K562 (cell line): ENCODE data around the gene PLA1A. TPM values are rescaled to one million over a fixed set of nuclear protein-coding genes. Genes with fewer than 3 reads are reported as not detected.
A peak's percentile ranks its signal among the peaks of the same experiment; 100 is the strongest.

ENCODE experiments used
- BRCA1 ChIP-seq, 2 experiments: fragments of 450-650 bp in 1 of 2; sonication (generic) in 1 of 2; formaldehyde crosslinking in 1 of 2; IDR thresholded peaks; 2 replicates each; pipeline versions ENCODE4 v1.5.0 to v1.6.1; 2017 to 2020; ENCODE audit warnings: mild to moderate bottlenecking in 1 of 2, missing genetic modification reagents in 1 of 2
- HDAC6 ChIP-seq: IDR thresholded peaks from 2 replicates; pipeline ENCODE4 v1.6.1; 2012; ENCODE audit warnings: low read depth, mild to moderate bottlenecking, control low read depth, inconsistent platforms, low read length, moderate library complexity
- HNRNPL ChIP-seq: fragments of 200-400 bp; formaldehyde crosslinking; IDR thresholded peaks from 2 replicates; pipeline ENCODE4 v1.6.1; 2017; ENCODE audit warnings: low read depth, mild to moderate bottlenecking, low read length
- NR2C2 ChIP-seq, 2 experiments: fragments of 200-800 bp in 1 of 2; sonication (Bioruptor generic) in 1 of 2; sonication (generic) in 1 of 2; formaldehyde crosslinking in 1 of 2; IDR thresholded peaks; 2 replicates each; pipeline versions ENCODE4 v1.6.1 to v1.8.0; 2016 to 2022; ENCODE audit warnings: mild to moderate bottlenecking in 1 of 2, missing compliant biosample characterization in 1 of 2, missing genetic modification characterization in 1 of 2, missing genetic modification reagents in 1 of 2
- ZNF644 ChIP-seq: fragments of 200-800 bp; sonication (Bioruptor generic); IDR thresholded peaks from 2 replicates; pipeline ENCODE4 v1.6.1; 2016; ENCODE audit warnings: low read depth, missing genetic modification characterization, missing compliant biosample characterization
- polyA plus RNA-seq, 8 experiments: library from polyadenylated mRNA; depleted of rRNA in 4 of 8; stranded (reverse) in 5 of 8; unstranded in 3 of 8; fragments of >200 nt; fragmentation: Nextera tagmentation in 2 of 8; fragmentation: Illumina TruSeq in 1 of 8; extraction: Ambion mirVana in 2 of 8; extraction: Trizol in 1 of 8; gene quantifications; 2 replicates each; pipeline versions ENCODE4 v1.2.1 to v1.2.3, GENCODE V29; 2011 to 2014; ENCODE audit warnings: inconsistent platforms in 1 of 8, missing spikeins in 1 of 8
- total RNA-seq, 7 experiments: library from RNA; depleted of rRNA in 6 of 7; stranded (reverse); fragments of >200 nt in 6 of 7; fragmentation: Illumina TruSeq in 2 of 7; extraction: Trizol in 2 of 7; gene quantifications; 2 replicates each; pipeline versions ENCODE4 v1.2.1 to v1.2.3, GENCODE V29; 2011 to 2021; ENCODE audit warnings: low replicate concordance in 1 of 7
- TF ChIP-seq, protein P1 (sequence below), 2 experiments: fragments of 450-650 bp in 1 of 2; IDR thresholded peaks; 2 replicates each; pipeline ENCODE4 v1.6.1; 2011 to 2017; ENCODE audit warnings: low read depth in 2 of 2, antibody characterized with exemption in 1 of 2, borderline replicate concordance in 1 of 2, low read length in 1 of 2, mild to moderate bottlenecking in 1 of 2, mixed read lengths in 1 of 2; ENCODE audit not compliant: control insufficient read depth in 1 of 2
- TF ChIP-seq, protein P2 (sequence below), 2 experiments: fragments of 450-650 bp; IDR thresholded peaks; 2 replicates each; pipeline ENCODE4 v1.6.1; 2016; ENCODE audit warnings: mild to moderate bottlenecking in 2 of 2, borderline replicate concordance in 1 of 2, low read depth in 1 of 2, moderate library complexity in 1 of 2
- TF ChIP-seq, protein P3 (sequence below): fragments of 450-650 bp; IDR thresholded peaks from 2 replicates; pipeline ENCODE4 v1.6.1; 2016; ENCODE audit warnings: low read depth, mild to moderate bottlenecking, moderate library complexity
- TF ChIP-seq, protein P4 (sequence below), 3 experiments: IDR thresholded peaks in 2 of 3; conservative IDR thresholded peaks in 1 of 3; 2 replicates each; pipeline ENCODE4 v1.5.1; 2011 to 2012; ENCODE audit warnings: low read length in 3 of 3, mild to moderate bottlenecking in 3 of 3, control low read depth in 2 of 3, improper control_type of control experiment in 1 of 3, inconsistent platforms in 1 of 3, low read depth in 1 of 3, mixed read lengths in 1 of 3, moderate library complexity in 1 of 3; ENCODE audit not compliant: insufficient read depth in 2 of 3

The PLA1A gene
- total and polyA plus RNA-seq, 9 of the 15 experiments (the other 6 are each of a cell fraction or from before 2014, with no cell fraction given) = not detected

DNA sequence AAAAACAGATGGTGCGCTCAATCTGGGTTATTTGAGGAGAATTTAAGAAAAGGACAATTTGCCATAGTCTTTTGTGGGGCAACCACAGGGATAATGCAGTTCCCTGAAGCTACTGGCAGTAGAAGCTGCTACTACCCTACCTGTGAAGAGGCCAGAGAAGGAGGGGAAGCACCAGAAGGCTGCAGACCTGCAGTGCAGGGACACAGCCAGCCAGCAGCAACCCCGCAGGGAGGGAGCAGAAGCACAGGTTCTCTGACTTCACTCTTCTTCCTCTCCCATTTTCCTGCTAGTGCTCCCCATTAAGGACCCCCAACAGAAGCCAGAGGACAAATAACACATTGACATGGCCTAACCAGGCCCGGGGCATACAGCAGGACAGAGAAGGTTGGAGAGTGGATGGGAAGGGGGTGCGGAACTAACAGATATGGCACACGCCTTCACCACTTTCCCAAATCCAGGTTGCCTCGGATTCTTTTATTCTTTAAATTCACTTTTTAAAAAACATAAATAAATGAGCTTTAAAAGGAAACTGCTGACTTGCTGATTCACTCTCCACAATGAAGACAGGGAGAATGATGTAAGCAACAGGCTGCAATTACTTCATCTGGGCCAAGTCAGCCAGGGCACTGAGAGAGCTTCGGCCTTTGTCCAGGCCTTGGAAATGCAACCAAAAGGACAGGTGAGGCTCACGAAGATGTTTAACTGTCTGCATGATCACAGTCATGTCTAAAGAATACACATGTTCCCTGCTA, 32.6 kb downstream of the PLA1A start (continued):
- TF ChIP-seq, protein P1, sequence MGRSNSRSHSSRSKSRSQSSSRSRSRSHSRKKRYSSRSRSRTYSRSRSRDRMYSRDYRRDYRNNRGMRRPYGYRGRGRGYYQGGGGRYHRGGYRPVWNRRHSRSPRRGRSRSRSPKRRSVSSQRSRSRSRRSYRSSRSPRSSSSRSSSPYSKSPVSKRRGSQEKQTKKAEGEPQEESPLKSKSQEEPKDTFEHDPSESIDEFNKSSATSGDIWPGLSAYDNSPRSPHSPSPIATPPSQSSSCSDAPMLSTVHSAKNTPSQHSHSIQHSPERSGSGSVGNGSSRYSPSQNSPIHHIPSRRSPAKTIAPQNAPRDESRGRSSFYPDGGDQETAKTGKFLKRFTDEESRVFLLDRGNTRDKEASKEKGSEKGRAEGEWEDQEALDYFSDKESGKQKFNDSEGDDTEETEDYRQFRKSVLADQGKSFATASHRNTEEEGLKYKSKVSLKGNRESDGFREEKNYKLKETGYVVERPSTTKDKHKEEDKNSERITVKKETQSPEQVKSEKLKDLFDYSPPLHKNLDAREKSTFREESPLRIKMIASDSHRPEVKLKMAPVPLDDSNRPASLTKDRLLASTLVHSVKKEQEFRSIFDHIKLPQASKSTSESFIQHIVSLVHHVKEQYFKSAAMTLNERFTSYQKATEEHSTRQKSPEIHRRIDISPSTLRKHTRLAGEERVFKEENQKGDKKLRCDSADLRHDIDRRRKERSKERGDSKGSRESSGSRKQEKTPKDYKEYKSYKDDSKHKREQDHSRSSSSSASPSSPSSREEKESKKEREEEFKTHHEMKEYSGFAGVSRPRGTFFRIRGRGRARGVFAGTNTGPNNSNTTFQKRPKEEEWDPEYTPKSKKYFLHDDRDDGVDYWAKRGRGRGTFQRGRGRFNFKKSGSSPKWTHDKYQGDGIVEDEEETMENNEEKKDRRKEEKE (IDR thresholded peaks at IDR 0.05; ENCODE audit: borderline replicate concordance in 1 of 2, control insufficient read depth in 1 of 2, low read depth in 2 of 2, low read length in 1 of 2) = no peak
- TF ChIP-seq, protein P2, sequence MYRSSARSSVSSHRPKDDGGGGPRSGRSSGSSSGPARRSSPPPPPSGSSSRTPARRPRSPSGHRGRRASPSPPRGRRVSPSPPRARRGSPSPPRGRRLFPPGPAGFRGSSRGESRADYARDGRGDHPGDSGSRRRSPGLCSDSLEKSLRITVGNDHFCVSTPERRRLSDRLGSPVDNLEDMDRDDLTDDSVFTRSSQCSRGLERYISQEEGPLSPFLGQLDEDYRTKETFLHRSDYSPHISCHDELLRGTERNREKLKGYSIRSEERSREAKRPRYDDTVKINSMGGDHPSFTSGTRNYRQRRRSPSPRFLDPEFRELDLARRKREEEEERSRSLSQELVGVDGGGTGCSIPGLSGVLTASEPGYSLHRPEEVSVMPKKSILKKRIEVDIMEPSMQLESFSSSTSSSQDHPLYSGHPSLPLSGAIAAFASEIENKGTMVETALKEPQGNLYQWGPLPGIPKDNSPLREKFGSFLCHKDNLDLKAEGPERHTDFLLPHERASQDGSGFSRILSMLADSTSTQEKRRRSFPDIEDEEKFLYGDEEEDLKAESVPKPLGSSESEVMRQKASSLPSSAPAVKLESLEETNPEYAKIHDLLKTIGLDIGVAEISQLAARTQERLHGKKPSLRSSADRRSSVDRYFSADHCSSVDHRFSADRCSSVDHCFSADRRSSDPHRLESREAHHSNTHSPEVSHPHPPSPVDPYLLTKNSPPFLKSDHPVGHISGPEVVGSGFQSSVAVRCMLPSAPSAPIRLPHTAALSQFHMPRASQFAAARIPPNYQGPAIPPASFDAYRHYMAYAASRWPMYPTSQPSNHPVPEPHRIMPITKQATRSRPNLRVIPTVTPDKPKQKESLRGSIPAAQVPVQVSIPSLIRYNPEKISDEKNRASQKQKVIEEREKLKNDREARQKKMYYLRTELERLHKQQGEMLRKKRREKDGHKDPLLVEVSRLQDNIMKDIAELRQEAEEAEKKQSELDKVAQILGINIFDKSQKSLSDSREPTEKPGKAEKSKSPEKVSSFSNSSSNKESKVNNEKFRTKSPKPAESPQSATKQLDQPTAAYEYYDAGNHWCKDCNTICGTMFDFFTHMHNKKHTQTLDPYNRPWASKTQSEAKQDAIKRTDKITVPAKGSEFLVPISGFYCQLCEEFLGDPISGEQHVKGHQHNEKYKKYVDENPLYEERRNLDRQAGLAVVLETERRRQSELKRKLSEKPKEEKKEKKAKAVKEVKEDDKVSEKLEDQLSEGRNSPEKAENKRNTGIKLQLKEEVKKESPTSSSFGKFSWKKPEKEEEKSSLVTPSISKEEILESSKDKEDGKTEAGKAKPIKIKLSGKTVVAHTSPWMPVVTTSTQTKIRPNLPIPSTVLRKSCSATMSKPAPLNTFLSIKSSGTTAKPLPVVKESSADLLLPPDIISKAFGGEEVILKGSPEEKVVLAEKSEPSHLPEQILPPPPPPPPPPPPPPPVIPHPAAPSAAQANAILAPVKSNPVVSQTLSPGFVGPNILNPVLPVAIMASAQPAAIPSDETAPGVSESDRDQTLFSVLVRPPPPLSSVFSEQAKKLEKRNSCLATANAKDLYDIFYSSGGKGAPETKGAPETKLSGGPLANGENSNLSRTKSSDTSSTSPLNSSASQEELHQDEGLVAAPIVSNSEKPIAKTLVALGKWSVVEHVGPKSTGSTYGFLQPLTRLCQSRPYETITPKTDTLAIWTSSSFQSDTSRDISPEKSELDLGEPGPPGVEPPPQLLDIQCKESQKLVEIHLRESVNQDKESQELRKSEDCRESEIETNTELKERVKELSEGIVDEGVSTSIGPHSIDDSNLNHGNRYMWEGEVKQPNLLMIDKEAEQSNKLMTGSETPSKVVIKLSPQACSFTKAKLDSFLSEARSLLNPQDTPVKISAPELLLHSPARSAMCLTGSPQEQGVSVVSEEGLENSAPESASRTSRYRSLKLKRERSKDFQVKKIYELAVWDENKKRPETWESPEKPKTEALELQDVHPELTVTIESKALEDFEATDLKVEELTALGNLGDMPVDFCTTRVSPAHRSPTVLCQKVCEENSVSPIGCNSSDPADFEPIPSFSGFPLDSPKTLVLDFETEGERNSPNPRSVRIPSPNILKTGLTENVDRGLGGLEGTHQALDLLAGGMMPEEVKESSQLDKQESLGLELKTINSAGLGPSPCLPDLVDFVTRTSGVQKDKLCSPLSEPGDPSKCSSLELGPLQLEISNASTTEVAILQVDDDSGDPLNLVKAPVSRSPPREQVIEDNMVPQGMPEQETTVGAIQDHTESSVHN (IDR thresholded peaks at IDR 0.05; ENCODE audit: borderline replicate concordance in 1 of 2, low read depth in 1 of 2) = no peak
- no peak for TF ChIP-seq ZNF644 (tag)
- TF ChIP-seq, protein P3, sequence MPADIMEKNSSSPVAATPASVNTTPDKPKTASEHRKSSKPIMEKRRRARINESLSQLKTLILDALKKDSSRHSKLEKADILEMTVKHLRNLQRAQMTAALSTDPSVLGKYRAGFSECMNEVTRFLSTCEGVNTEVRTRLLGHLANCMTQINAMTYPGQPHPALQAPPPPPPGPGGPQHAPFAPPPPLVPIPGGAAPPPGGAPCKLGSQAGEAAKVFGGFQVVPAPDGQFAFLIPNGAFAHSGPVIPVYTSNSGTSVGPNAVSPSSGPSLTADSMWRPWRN = no peak
- no peak for TF ChIP-seq NR2C2 (CRISPR knock-in tag; IDR thresholded peaks at IDR 0.05)
- peak; percentile 67; the same call in 1 of the 2 replicates for TF ChIP-seq NR2C2 (tag; IDR thresholded peaks at IDR 0.05)
- no peak for TF ChIP-seq HDAC6
- TF ChIP-seq, protein P4, sequence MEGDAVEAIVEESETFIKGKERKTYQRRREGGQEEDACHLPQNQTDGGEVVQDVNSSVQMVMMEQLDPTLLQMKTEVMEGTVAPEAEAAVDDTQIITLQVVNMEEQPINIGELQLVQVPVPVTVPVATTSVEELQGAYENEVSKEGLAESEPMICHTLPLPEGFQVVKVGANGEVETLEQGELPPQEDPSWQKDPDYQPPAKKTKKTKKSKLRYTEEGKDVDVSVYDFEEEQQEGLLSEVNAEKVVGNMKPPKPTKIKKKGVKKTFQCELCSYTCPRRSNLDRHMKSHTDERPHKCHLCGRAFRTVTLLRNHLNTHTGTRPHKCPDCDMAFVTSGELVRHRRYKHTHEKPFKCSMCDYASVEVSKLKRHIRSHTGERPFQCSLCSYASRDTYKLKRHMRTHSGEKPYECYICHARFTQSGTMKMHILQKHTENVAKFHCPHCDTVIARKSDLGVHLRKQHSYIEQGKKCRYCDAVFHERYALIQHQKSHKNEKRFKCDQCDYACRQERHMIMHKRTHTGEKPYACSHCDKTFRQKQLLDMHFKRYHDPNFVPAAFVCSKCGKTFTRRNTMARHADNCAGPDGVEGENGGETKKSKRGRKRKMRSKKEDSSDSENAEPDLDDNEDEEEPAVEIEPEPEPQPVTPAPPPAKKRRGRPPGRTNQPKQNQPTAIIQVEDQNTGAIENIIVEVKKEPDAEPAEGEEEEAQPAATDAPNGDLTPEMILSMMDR (IDR thresholded peaks at IDR 0.05 in 2 of 3, conservative IDR thresholded peaks at IDR 0.05 in 1 of 3; ENCODE audit: insufficient read depth in 2 of 3, low read depth in 1 of 3, low read length in 3 of 3) = no peak
- no peak for TF ChIP-seq BRCA1 (IDR thresholded peaks at IDR 0.05)
- no peak for TF ChIP-seq BRCA1 (CRISPR knock-in tag; IDR thresholded peaks at IDR 0.05)
- TF ChIP-seq HNRNPL = no peak
